GM18858 (cell line): ENCODE results near the gene BMP5.
"Not testable (repeated sequence)": the region's sequence is repeated elsewhere in the genome, so short reads cannot be mapped to it uniquely, and the experiment has no call there.

Experiments used
- ATAC-seq: cut with Tn5 transposase; IDR thresholded peaks from one replicate; pipeline ENCODE4 v1.9.1; 2021; ENCODE audit not compliant: unreplicated experiment

BMP5 gene

GRCh38 chr6:55875400-55875799 is at the start of gene BMP5:
Gene BMP5 (minus strand): TSS chr6:55875590. CDS start chr6:55874865, 725 bp downstream.
- no peak for ATAC-seq

GRCh38 chr6:55922406-55922805 is 47.0 kb upstream of the BMP5 start:
- ATAC-seq, result no peak

- ATAC-seq, result no peak
Observed at GRCh38 chr6:55919716-55920308, 44.4 kb upstream of the BMP5 start.

GRCh38 chr6:55918639-55919038 is 43.2 kb upstream of the BMP5 start:
- ATAC-seq, result no peak

GRCh38 chr6:55917751-55918415 is 42.5 kb upstream of the BMP5 start:
- no peak for ATAC-seq

- ATAC-seq, result no peak
Observed at GRCh38 chr6:55916188-55916587, 40.8 kb upstream of the BMP5 start.

- ATAC-seq, result peak; percentile 75
Observed at GRCh38 chr6:55913228-55914195, 38.1 kb upstream of the BMP5 start.

GRCh38 chr6:55910466-55910865 is 35.1 kb upstream of the BMP5 start:
- ATAC-seq, result not testable (repeated sequence)

GRCh38 chr6:55909911-55910310 is 34.5 kb upstream of the BMP5 start:
- not testable (repeated sequence) for ATAC-seq

- ATAC-seq, result no peak
Observed at GRCh38 chr6:55902796-55903195, 27.4 kb upstream of the BMP5 start.

- no peak for ATAC-seq
Observed at GRCh38 chr6:55901765-55902270, 26.4 kb upstream of the BMP5 start.

- no peak for ATAC-seq
Observed at GRCh38 chr6:55898342-55898741, 23.0 kb upstream of the BMP5 start.

GRCh38 chr6:55897346-55897745 is 22.0 kb upstream of the BMP5 start:
- ATAC-seq, result no peak

- no peak for ATAC-seq
Observed at GRCh38 chr6:55895972-55896730, 20.8 kb upstream of the BMP5 start.

GRCh38 chr6:55892749-55893357 is 17.5 kb upstream of the BMP5 start:
- ATAC-seq, result no peak

GRCh38 chr6:55888917-55889316 is 13.5 kb upstream of the BMP5 start:
- no peak for ATAC-seq

GRCh38 chr6:55886185-55886836 is 10.9 kb upstream of the BMP5 start:
- ATAC-seq, result no peak

GRCh38 chr6:55882718-55883569 is 7.6 kb upstream of the BMP5 start:
- ATAC-seq, result no peak

GRCh38 chr6:55877283-55877682 is 1.9 kb upstream of the BMP5 start:
- ATAC-seq, result no peak
